Nephron progenitor cell (in vitro differentiated cells): ENCODE data around the gene ACTR1A.
"Not testable (repeated sequence)": the region's sequence is repeated elsewhere in the genome, so short reads cannot be mapped to it uniquely, and the experiment has no call there.

Experiments
- DNase-seq: peaks from one replicate; pipeline ENCODE4 v3.0.0; 2021
- H3K27ac Mint-ChIP-seq: 2 replicates; pipeline ENCODE4 v1.8.0; 2021; ENCODE audit warnings: mild to moderate bottlenecking, moderate library complexity, mixed read lengths
- H3K27me3 Mint-ChIP-seq: 2 replicates; pipeline ENCODE4 v1.8.0; 2021; ENCODE audit warnings: mild to moderate bottlenecking, low read depth, mixed read lengths; ENCODE audit not compliant: poor library complexity
- H3K36me3 Mint-ChIP-seq: 2 replicates; pipeline ENCODE4 v1.8.0; 2021; ENCODE audit warnings: low read depth, mixed read lengths
- H3K4me1 Mint-ChIP-seq: 2 replicates; pipeline ENCODE4 v1.8.0; 2021; ENCODE audit warnings: mixed read lengths
- H3K4me3 Mint-ChIP-seq: 2 replicates; pipeline ENCODE4 v1.8.0; 2021; ENCODE audit warnings: mild to moderate bottlenecking, moderate library complexity, mixed read lengths
- H3K9me3 Mint-ChIP-seq: 2 replicates; pipeline ENCODE4 v1.8.0; 2021; ENCODE audit warnings: mild to moderate bottlenecking, moderate library complexity, mixed read lengths
- CTCF ChIP-seq: fragments of 200-600 bp; sonication (generic); IDR thresholded peaks from 2 replicates; pipeline ENCODE4 v1.5.0; 2021; ENCODE audit warnings: antibody characterized with exemption

Gene ACTR1A

GRCh38 chr10:102458656-102459055, 43.9 kb downstream of the ACTR1A start:
- no peak for TF ChIP-seq CTCF
- Mint-ChIP-seq H3K9me3 (no peaks in the 10 kb centered on the region), H3K4me1 (peaks cover 53% of the 10 kb centered on the region), H3K27ac (peak overlapping the region; percentile 34), H3K36me3 (peaks cover 4% of the 10 kb centered on the region), H3K27me3 (peaks cover 30% of the 10 kb centered on the region), H3K4me3 (peak overlapping the region; percentile 29)
- DNase-seq = no peak

- Mint-ChIP-seq H3K9me3 (no peaks in the 10 kb centered on the region), H3K27ac (no peak overlapping the region), H3K27me3 (peaks cover 26% of the 10 kb centered on the region), H3K36me3 (peaks cover 13% of the 10 kb centered on the region), H3K4me3 (no peak overlapping the region), H3K4me1 (peaks cover 53% of the 10 kb centered on the region)
- no peak for DNase-seq
- no peak for TF ChIP-seq CTCF
Observed at GRCh38 chr10:102457591-102458150, 44.8 kb downstream of the ACTR1A start.

GRCh38 chr10:102455893-102456471, 46.5 kb downstream of the ACTR1A start:
- Mint-ChIP-seq H3K27me3 (peaks cover 18% of the 10 kb centered on the region), H3K4me3 (no peak overlapping the region), H3K36me3 (peaks cover 15% of the 10 kb centered on the region), H3K27ac (peak overlapping the region; percentile 61), H3K9me3 (no peaks in the 10 kb centered on the region), H3K4me1 (peaks cover 43% of the 10 kb centered on the region)
- no peak for DNase-seq
- TF ChIP-seq CTCF = no peak

- Mint-ChIP-seq H3K4me1 (peaks cover 40% of the 10 kb centered on the region), H3K36me3 (peaks cover 15% of the 10 kb centered on the region), H3K27me3 (peaks cover 19% of the 10 kb centered on the region)
- not testable (repeated sequence) for H3K9me3 Mint-ChIP-seq, H3K27ac Mint-ChIP-seq, H3K4me3 Mint-ChIP-seq, DNase-seq
Observed at GRCh38 chr10:102454662-102455487, 47.6 kb downstream of the ACTR1A start.

GRCh38 chr10:102453502-102453901, 49.0 kb downstream of the ACTR1A start:
- Mint-ChIP-seq H3K4me1 (peaks cover 48% of the 10 kb centered on the region), H3K36me3 (peaks cover 15% of the 10 kb centered on the region), H3K27me3 (peaks cover 19% of the 10 kb centered on the region), H3K4me3 (no peak overlapping the region), H3K9me3 (no peaks in the 10 kb centered on the region), H3K27ac (no peak overlapping the region)
- no peak for TF ChIP-seq CTCF
- DNase-seq = no peak

- no peaks in the 10 kb centered on the region for H3K9me3 Mint-ChIP-seq
- peaks cover 15% of the 10 kb centered on the region for H3K36me3 Mint-ChIP-seq
- H3K27me3 Mint-ChIP-seq = peaks cover 19% of the 10 kb centered on the region
- no peak for DNase-seq
- peak overlapping the region; percentile 86 for H3K4me3 Mint-ChIP-seq
- H3K4me1 Mint-ChIP-seq = peaks cover 43% of the 10 kb centered on the region
- TF ChIP-seq CTCF = no peak
- H3K27ac Mint-ChIP-seq = no peak overlapping the region
Observed at GRCh38 chr10:102452672-102453340, 49.7 kb downstream of the ACTR1A start.
